Glutamatergic neuron (in vitro differentiated cells): ENCODE measurements around the gene SYNC. TPM values are rescaled to one million over a fixed set of nuclear protein-coding genes. Genes with fewer than 3 reads are reported as not detected.
"Not testable (repeated sequence)": the region's sequence is repeated elsewhere in the genome, so short reads cannot be mapped to it uniquely, and the experiment has no call there.

ENCODE experiments used
- DNase-seq: peaks from one replicate; pipeline ENCODE4 v3.0.0; 2022
- H3K27ac Mint-ChIP-seq: one replicate; pipeline ENCODE4 v1.8.0; 2020; ENCODE audit warnings: mild to moderate bottlenecking, mixed read lengths, inconsistent platforms; ENCODE audit not compliant: unreplicated experiment
- H3K27me3 Mint-ChIP-seq: one replicate; pipeline ENCODE4 v1.8.0; 2020; ENCODE audit warnings: mild to moderate bottlenecking, moderate library complexity, mixed read lengths, inconsistent platforms; ENCODE audit not compliant: unreplicated experiment
- H3K36me3 Mint-ChIP-seq: one replicate; pipeline ENCODE4 v1.8.0; 2020; ENCODE audit warnings: mild to moderate bottlenecking, mixed read lengths, inconsistent platforms; ENCODE audit not compliant: unreplicated experiment
- H3K4me1 Mint-ChIP-seq: one replicate; pipeline ENCODE4 v1.8.0; 2020; ENCODE audit warnings: mild to moderate bottlenecking, low read depth, mixed read lengths, inconsistent platforms; ENCODE audit not compliant: unreplicated experiment
- H3K4me3 Mint-ChIP-seq: one replicate; pipeline ENCODE4 v1.8.0; 2020; ENCODE audit warnings: mild to moderate bottlenecking, mixed read lengths, inconsistent platforms; ENCODE audit not compliant: unreplicated experiment
- H3K9me3 Mint-ChIP-seq: one replicate; pipeline ENCODE4 v1.8.0; 2020; ENCODE audit warnings: mild to moderate bottlenecking, moderate library complexity, mixed read lengths, inconsistent platforms; ENCODE audit not compliant: unreplicated experiment
- CTCF ChIP-seq: fragments of 200-600 bp; sonication (generic); IDR thresholded peaks from one replicate; pipeline ENCODE4 v1.5.0; 2021; ENCODE audit not compliant: partially characterized antibody, unreplicated experiment
- total RNA-seq: library from RNA; stranded (reverse); fragmentation: NEBNext Ultra II Directional; extraction: Animal tissue kit (Norgen Biotek cat#: 25700); gene quantifications from one replicate; pipeline ENCODE4 v1.2.1, GENCODE V29; 2021; ENCODE audit not compliant: unreplicated experiment

The SYNC gene
- total RNA-seq, 1 donor from 2014 or later: 1.1 TPM

- Mint-ChIP-seq H3K9me3 (peaks cover 13% of the 10 kb centered on the region), H3K4me1 (peaks cover 12% of the 10 kb centered on the region), H3K36me3 (no peaks in the 10 kb centered on the region), H3K4me3 (peak within 1 kb of the TSS; percentile 100), H3K27me3 (peaks cover 5% of the 10 kb centered on the region), H3K27ac (peak within 1 kb of the TSS; percentile 99)
- DNase-seq: peak; percentile 99
- TF ChIP-seq CTCF: no peak
Observed at GRCh38 chr1:32650752-32651460, 51.7 kb downstream of the SYNC start, which contains the start of gene RBBP4. Gene RBBP4, plus strand, starts transcription at chr1:32651208. Its CDS starts 99 bp downstream, at chr1:32651307.

- Mint-ChIP-seq H3K4me3 (peak within 1 kb of the TSS; percentile 100), H3K36me3 (no peaks in the 10 kb centered on the region), H3K27ac (peak within 1 kb of the TSS; percentile 99), H3K27me3 (peaks cover 5% of the 10 kb centered on the region), H3K9me3 (peaks cover 13% of the 10 kb centered on the region), H3K4me1 (peaks cover 9% of the 10 kb centered on the region)
- peak; percentile 85 for DNase-seq
- no peak for TF ChIP-seq CTCF
Observed at GRCh38 chr1:32650248-32650751, 52.3 kb downstream of the SYNC start, which contains the start of gene ZBTB8OS. Gene ZBTB8OS, minus strand, starts transcription at chr1:32650550. Its CDS starts 21 bp downstream, at chr1:32650529.

DNA sequence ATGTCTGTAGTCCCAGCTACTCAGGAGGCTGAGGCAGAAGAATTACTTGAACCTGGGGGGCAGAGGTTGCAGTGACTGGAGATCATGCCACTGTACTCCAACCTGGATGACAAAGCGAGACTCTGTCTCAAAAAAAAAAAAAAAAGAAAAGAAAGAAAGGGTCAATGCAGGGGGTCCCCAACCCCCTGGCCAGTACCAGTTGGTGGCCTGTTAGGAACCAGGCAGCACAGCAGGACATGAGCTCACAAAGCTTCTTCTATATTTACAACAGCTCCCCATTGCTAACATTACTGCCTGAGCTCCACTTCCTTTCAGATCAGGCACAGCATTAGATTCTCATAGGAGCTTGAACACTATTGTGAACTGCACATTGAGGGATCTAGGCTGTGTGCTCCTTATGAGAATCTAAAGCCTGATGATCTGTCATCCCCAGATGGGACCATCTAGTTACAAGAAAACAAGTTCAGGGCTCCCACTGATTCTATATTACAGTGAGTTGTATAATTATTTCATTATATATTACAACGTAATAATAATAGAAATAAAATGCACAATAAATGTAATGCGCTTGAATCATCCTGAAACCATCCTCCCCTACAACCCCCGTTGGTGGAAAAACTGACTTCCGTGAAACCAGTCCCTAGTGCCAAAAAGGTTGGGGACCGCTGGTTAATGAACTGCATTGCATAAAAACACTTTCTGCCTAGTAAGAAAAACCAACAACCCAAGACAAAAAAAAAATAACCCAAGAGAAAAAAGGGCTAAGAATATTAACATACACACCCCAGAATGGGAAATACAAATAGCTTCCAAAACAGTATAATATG lies 55.0 kb downstream of the SYNC start:
- no peak overlapping the region for H3K27ac Mint-ChIP-seq
- H3K27me3 Mint-ChIP-seq: peaks cover 5% of the 10 kb centered on the region
- DNase-seq: no peak
- H3K4me3 Mint-ChIP-seq: no peak overlapping the region
- peaks cover 5% of the 10 kb centered on the region for H3K4me1 Mint-ChIP-seq
- no peaks in the 10 kb centered on the region for H3K36me3 Mint-ChIP-seq
- no peak for TF ChIP-seq CTCF
- H3K9me3 Mint-ChIP-seq: peaks cover 13% of the 10 kb centered on the region

- H3K27me3 Mint-ChIP-seq: no peaks in the 10 kb centered on the region
- H3K4me1 Mint-ChIP-seq: peaks cover 2% of the 10 kb centered on the region
- H3K4me3 Mint-ChIP-seq: no peak overlapping the region
- no peak for DNase-seq
- no peaks in the 10 kb centered on the region for H3K36me3 Mint-ChIP-seq
- H3K27ac Mint-ChIP-seq: no peak overlapping the region
- no peaks in the 10 kb centered on the region for H3K9me3 Mint-ChIP-seq
- no peak for TF ChIP-seq CTCF
Observed at GRCh38 chr1:32644426-32644825, 58.1 kb downstream of the SYNC start.

GRCh38 chr1:32642292-32642827 lies 60.2 kb downstream of the SYNC start:
- H3K27ac Mint-ChIP-seq, H3K36me3 Mint-ChIP-seq, H3K27me3 Mint-ChIP-seq, H3K4me1 Mint-ChIP-seq, H3K9me3 Mint-ChIP-seq, H3K4me3 Mint-ChIP-seq, DNase-seq: not testable (repeated sequence)
